K562 (cell line): ENCODE data around the gene BPIFB6. TPM values are rescaled to one million over a fixed set of nuclear protein-coding genes. Genes with fewer than 3 reads are reported as not detected.

Experiments
- CREM ChIP-seq: IDR thresholded peaks from 2 replicates; pipeline ENCODE4 v1.6.1; 2014; ENCODE audit warnings: antibody characterized with exemption, low read depth
- FOXM1 ChIP-seq, 2 experiments: fragments of 450-650 bp in 1 of 2; sonication (generic) in 1 of 2; formaldehyde crosslinking in 1 of 2; IDR thresholded peaks; 2 replicates each; pipeline versions ENCODE4 v1.6.1 to v1.9.0; 2017 to 2022; ENCODE audit warnings: low read depth in 2 of 2, mild to moderate bottlenecking in 2 of 2, missing genetic modification reagents in 1 of 2, moderate library complexity in 1 of 2
- HBP1 ChIP-seq: fragments of 450-650 bp; formaldehyde crosslinking; IDR thresholded peaks from 2 replicates; pipeline ENCODE4 v1.4.0; 2022; ENCODE audit warnings: missing genetic modification characterization
- KHSRP ChIP-seq: fragments of 450-650 bp; IDR thresholded peaks from 2 replicates; pipeline ENCODE4 v1.6.1; 2017
- RB1 ChIP-seq: fragments of 450-650 bp; IDR thresholded peaks from 2 replicates; pipeline ENCODE4 v1.6.1; 2017; ENCODE audit warnings: low read depth, mild to moderate bottlenecking
- RBBP5 ChIP-seq: fragments of 200-600 bp; sonication (generic); IDR thresholded peaks from 2 replicates; pipeline ENCODE4 v1.6.1; 2012; ENCODE audit warnings: borderline replicate concordance, mild to moderate bottlenecking, low read length, control low read depth, inconsistent platforms; ENCODE audit not compliant: insufficient read depth, poor library complexity, severe bottlenecking
- SREBF2 ChIP-seq: sonication (generic); formaldehyde crosslinking; IDR thresholded peaks from 2 replicates; pipeline ENCODE4 v1.4.0; 2020; ENCODE audit warnings: mild to moderate bottlenecking, missing genetic modification reagents
- ZBTB11 ChIP-seq, 3 experiments: fragments of 200-800 bp in 1 of 3; fragments of 250-450 bp in 1 of 3; fragments of 450-650 bp in 1 of 3; sonication (Bioruptor Pico) in 1 of 3; sonication (Bioruptor generic) in 1 of 3; formaldehyde crosslinking in 1 of 3; IDR thresholded peaks; 2 replicates each; pipeline versions ENCODE4 v1.6.1 to v1.8.0; 2016 to 2022; ENCODE audit warnings: mild to moderate bottlenecking in 2 of 3, missing genetic modification characterization in 2 of 3, missing compliant biosample characterization in 1 of 3, moderate library complexity in 1 of 3
- ZNF512 ChIP-seq: IDR thresholded peaks from 2 replicates; pipeline ENCODE4 v1.6.1; 2016; ENCODE audit warnings: missing genetic modification characterization, missing compliant biosample characterization
- ZNF584 ChIP-seq: fragments of 200-800 bp; sonication (Bioruptor generic); IDR thresholded peaks from 2 replicates; pipeline ENCODE4 v1.6.1; 2016; ENCODE audit warnings: low read depth, mild to moderate bottlenecking, missing genetic modification characterization, missing compliant biosample characterization
- polyA plus RNA-seq, 8 experiments: library from polyadenylated mRNA; depleted of rRNA in 4 of 8; stranded (reverse) in 5 of 8; unstranded in 3 of 8; fragments of >200 nt; fragmentation: Nextera tagmentation in 2 of 8; fragmentation: Illumina TruSeq in 1 of 8; extraction: Ambion mirVana in 2 of 8; extraction: Trizol in 1 of 8; gene quantifications; 2 replicates each; pipeline versions ENCODE4 v1.2.1 to v1.2.3, GENCODE V29; 2011 to 2014; ENCODE audit warnings: inconsistent platforms in 1 of 8, missing spikeins in 1 of 8
- total RNA-seq, 7 experiments: library from RNA; depleted of rRNA in 6 of 7; stranded (reverse); fragments of >200 nt in 6 of 7; fragmentation: Illumina TruSeq in 2 of 7; extraction: Trizol in 2 of 7; gene quantifications; 2 replicates each; pipeline versions ENCODE4 v1.2.1 to v1.2.3, GENCODE V29; 2011 to 2021; ENCODE audit warnings: low replicate concordance in 1 of 7

The BPIFB6 gene
- total and polyA plus RNA-seq, 9 of the 15 experiments (the other 6 are each of a cell fraction or from before 2014, with no cell fraction given), result not detected

GRCh38 chr20:33006776-33007375, 24.6 kb upstream of the BPIFB6 start (continued):
- TF ChIP-seq ZBTB11 (CRISPR knock-in tag; IDR thresholded peaks at IDR 0.05), result no peak
- TF ChIP-seq FOXM1 (IDR thresholded peaks at IDR 0.05; ENCODE audit: low read depth), result no peak
- no peak for TF ChIP-seq FOXM1 (CRISPR knock-in tag; IDR thresholded peaks at IDR 0.05; ENCODE audit: low read depth)
- no peak for TF ChIP-seq RB1
- no peak for TF ChIP-seq RBBP5
- no peak for TF ChIP-seq CREM
- TF ChIP-seq KHSRP, result no peak
- TF ChIP-seq SREBF2 (CRISPR knock-in tag), result no peak
- TF ChIP-seq ZNF584, result no peak
- TF ChIP-seq ZNF512 (tag), result no peak
- TF ChIP-seq HBP1 (CRISPR knock-in tag), result no peak
